GM12891 (cell line): ENCODE data around the gene ZNF562.

Source experiments
- PAX5 ChIP-seq: IDR thresholded peaks from 2 replicates; pipeline ENCODE4 v1.6.1; 2011; ENCODE audit warnings: low read length, moderate library complexity, mild to moderate bottlenecking; ENCODE audit not compliant: insufficient read depth, severe bottlenecking
- POLR2A ChIP-seq: IDR thresholded peaks from 2 replicates; pipeline ENCODE4 v1.6.1; 2011; ENCODE audit warnings: low read depth, low read length, control low read depth
- POLR2AphosphoS5 ChIP-seq: IDR thresholded peaks from 2 replicates; pipeline ENCODE4 v1.6.1; 2011; ENCODE audit warnings: low read depth, low read length, control low read depth
- POU2F2 ChIP-seq: IDR thresholded peaks from 2 replicates; pipeline ENCODE4 v1.6.1; 2011; ENCODE audit warnings: low read depth, mild to moderate bottlenecking, control low read depth, low read length, moderate library complexity
- SPI1 ChIP-seq: IDR thresholded peaks from 2 replicates; pipeline ENCODE4 v1.6.1; 2011; ENCODE audit warnings: low read depth, low read length, control low read depth
- TAF1 ChIP-seq: IDR thresholded peaks from 2 replicates; pipeline ENCODE4 v1.6.1; 2011; ENCODE audit warnings: low read depth, low read length, control low read depth

DNA sequence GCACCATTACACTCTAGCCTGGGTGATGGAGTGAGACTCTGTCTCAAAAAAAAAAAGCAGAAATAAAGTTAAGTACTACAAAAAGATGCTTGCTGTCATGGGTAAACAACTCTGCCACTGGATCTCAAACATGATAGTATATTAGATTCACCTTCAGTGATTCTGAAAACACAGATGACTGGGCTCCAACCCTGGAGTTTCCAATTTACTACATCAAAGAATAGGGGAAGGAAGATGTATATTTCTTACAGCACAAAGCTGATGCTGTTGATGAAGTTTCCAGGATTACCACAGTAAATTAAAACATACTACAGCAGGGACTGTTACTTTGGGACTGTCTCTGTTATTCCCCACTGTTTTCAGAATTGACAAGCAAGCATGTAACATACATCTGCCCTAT, 59.1 kb downstream of the ZNF562 start:
- TF ChIP-seq TAF1 (no peak), POLR2AphosphoS5 (no peak), POLR2A (no peak), PAX5 (no peak), SPI1 (no peak), POU2F2 (no peak)
